GM12875 (cell line): ENCODE results near the gene EPSTI1.

Source experiments
- H3K4me3 ChIP-seq: one replicate; pipeline ENCODE4 v1.5.1; 2011; ENCODE audit warnings: low read depth, low read length, control low read depth
- CTCF ChIP-seq: IDR thresholded peaks from 2 replicates; pipeline ENCODE4 v1.5.1; 2011; ENCODE audit warnings: low read depth, mild to moderate bottlenecking, control low read depth, inconsistent platforms, low read length, moderate library complexity, borderline replicate concordance; ENCODE audit not compliant: insufficient read depth

Gene EPSTI1

GRCh38 chr13:42852136-42852535 is 139.9 kb downstream of the EPSTI1 start:
- no peak for TF ChIP-seq CTCF

DNA sequence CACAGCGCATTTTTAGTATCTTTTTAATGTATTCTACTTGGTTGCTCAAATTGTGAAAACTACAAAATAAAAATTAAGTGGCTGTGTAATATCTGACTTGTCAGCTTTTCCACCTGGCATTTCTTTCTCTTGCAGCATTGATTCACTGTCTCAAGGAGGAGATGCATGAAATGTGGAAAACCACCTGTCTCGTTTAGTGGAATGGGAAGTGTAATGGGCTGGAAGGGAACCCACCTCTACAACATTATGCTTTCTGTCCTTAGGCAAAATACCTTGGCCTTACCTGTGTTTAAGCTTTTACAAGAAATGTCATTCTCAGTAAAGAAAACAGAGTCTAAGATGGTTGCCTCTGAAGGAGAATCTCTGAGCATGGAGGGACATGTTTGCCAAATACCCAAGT is 142.8 kb downstream of the EPSTI1 start:
- H3K4me3 ChIP-seq = no peak overlapping the region
- no peak for TF ChIP-seq CTCF

More at GRCh38 chr13:42852136-42852535, 139.9 kb downstream of the EPSTI1 start:
- no peak overlapping the region for H3K4me3 ChIP-seq

GRCh38 chr13:42847891-42848663 is 144.0 kb downstream of the EPSTI1 start:
- TF ChIP-seq CTCF = no peak
- no peak overlapping the region for H3K4me3 ChIP-seq

DNA sequence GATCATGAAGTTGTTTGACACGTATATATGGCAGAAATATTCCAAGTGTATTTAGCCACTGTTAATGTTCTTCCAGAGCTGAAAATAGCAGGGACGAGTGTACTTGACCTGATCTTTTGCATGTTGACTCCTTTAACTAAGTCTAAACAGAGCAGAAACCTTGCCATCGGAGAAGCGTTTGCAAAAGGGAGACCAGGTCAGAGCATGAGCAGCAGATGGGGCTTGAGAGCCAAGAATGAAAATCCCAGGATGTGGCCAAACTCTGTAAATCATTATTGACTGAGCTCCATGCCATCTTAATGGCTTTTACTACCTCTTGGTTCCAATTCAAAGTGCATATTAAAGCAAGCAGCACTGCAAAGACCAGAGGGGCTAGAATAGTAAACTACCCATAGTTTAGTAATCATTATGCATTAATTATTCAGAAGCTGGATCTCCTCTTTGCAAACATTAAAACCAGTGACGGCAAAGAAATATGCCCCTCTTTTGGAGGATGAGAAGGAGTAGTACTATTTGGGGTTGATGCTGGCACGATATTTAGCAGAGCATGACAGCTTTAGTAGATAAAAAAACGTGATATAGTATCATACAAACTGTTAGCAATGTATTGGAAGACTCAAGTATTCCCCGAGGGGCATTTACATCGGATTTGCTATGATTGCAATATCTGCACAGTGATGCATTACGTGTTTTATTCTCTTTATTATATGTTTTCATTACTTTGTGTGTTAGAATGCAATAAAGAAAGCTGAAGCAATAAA is 154.9 kb downstream of the EPSTI1 start:
- no peak for TF ChIP-seq CTCF

More for the DNA sequence above, 154.9 kb downstream of the EPSTI1 start:
- no peak overlapping the region for H3K4me3 ChIP-seq
